ENCODE measurements around the gene NECAB2.

GRCh38 chr16:83955218-83956130 is 12.6 kb upstream of the NECAB2 start:
- no peak for TF ChIP-seq CTCF (IDR thresholded peaks at IDR 0.05)
- TF ChIP-seq POLR2A (IDR thresholded peaks at IDR 0.05) = no peak

Data from body of pancreas (tissue), 4 donors.